GM19328 (cell line): ENCODE results near the gene GNB1.

Source experiments
- ATAC-seq: cut with Tn5 transposase; IDR thresholded peaks from one replicate; pipeline ENCODE4 v1.9.1; 2021; ENCODE audit warnings: mild to moderate bottlenecking, moderate library complexity; ENCODE audit not compliant: unreplicated experiment

The GNB1 gene

GRCh38 chr1:1786836-1787605, 103.9 kb downstream of the GNB1 start:
- no peak for ATAC-seq

GRCh38 chr1:1785666-1786065, 105.2 kb downstream of the GNB1 start:
- no peak for ATAC-seq

GRCh38 chr1:1784933-1785332, 106.0 kb downstream of the GNB1 start:
- no peak for ATAC-seq

DNA sequence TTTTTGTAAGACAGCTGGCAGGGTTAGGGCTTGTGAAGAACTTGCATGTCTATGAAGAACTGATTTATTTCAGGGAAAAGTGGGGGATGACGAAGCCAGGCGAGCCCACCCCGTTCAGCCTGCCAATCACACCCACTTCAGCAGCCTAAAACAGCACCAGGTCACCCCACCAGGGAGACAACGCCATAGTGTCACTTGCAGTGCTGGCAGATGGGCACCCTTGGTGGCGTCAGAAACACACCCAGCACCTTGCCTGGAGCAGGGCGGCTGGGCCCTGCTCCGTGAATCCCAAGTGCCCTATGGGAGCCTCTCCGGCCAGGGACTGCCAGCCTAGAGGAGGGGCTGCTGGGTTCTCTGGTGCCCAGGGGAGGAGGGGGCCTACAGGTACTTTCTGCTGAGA, 107.6 kb downstream of the GNB1 start:
- no peak for ATAC-seq

DNA sequence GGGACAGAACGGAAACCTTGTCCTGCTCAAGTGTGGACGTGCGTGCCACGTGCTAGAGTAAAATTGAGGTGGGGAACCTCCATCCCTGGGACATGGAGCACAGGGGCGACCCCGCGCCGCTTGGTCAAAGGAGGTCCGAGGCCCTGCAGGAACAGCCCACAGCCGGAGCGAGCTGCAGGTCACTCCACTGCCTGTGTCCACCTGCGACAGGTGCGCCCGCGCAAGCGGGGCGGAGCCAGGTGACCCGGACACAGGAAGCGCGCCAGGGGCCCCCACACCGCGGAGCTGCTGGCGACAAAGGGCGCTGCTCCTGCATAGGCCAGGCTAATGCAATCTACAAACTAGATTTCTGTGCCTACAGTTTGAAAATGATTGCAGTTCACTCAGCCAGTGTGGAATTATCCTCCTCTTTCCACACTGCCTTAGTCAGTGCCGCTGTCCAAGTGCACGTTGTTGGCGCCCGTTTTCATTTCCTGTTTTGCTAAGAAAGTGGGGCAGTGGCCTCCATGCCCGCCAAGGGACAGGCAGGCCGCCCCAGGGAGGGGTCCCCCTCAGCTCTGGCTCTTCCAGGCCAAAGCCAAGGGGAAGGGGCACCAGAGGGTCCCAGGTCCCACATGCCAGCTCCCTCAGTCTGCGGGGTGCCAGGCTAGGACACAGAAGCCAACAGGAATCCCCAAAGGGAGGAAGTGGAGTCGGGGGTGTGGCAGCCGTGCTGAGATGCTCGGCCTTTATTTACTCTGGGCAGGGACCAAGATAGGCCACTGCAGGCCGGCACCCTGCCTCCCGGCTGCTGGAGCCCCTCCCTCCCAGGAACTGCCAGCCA, 108.3 kb downstream of the GNB1 start:
- ATAC-seq = no peak

DNA sequence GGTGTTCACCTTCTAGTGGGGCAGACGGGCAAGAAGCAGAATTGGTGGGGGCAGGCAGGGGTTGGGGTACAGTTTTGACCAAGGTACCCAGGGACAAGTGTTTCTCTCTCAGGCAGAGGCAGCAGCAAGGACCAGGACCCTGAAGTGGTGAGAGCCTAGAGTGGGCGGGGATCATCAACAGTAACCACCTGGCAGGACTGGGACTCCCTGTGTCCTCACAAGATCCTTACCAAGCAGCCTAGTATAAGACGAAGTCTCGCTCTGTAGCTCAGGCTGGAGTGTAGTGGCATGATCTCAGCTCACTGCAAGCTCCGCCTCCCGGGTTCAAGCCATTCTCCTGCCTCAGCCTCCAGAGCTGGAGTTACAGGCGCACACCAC, 109.4 kb downstream of the GNB1 start:
- ATAC-seq = no peak

GRCh38 chr1:1780598-1781525, 110.0 kb downstream of the GNB1 start:
- ATAC-seq = no peak

GRCh38 chr1:1779691-1780597, 110.9 kb downstream of the GNB1 start:
- ATAC-seq = no peak

- ATAC-seq = no peak
Observed at GRCh38 chr1:1779320-1779675, 111.6 kb downstream of the GNB1 start.

DNA sequence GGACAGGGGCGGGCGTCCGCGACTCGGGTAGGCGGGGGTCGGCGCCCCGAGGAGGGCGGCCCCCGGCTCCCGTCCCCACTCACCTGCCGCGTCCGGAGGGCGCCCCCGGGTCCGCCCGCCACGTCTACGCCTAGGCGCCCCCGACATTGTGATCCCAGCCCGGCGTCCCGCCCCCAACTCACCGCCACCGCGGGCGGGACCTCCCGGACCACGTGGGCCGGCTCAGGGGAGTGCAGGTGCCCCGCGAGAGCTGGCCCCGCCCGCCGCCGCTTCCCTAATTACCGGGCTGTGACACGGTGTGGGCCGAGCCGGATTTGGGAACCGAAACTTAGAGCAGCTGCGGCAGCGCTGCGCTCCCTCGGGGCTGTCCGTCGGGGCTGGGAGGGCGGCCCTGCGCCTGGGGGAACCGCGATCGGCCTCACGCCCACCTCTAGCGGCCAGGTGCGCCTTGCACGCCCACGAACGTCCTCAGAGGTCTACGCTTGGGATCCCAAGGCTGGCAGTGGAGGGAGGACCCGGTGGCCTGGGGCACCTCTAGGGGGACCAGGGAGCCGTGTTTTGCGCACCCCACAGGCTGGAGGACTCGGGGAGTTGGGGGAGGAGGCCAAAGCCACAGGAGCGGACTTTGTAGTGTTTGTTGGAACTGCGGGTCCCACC, 112.1 kb downstream of the GNB1 start:
- ATAC-seq = peak; percentile 56

GRCh38 chr1:1777950-1778662, 112.8 kb downstream of the GNB1 start, which contains the start of gene NADK:
NADK (minus strand) TSS chr1:1778470; CDS start chr1:1765406, 13,064 bp downstream.
- peak; percentile 42 for ATAC-seq

DNA sequence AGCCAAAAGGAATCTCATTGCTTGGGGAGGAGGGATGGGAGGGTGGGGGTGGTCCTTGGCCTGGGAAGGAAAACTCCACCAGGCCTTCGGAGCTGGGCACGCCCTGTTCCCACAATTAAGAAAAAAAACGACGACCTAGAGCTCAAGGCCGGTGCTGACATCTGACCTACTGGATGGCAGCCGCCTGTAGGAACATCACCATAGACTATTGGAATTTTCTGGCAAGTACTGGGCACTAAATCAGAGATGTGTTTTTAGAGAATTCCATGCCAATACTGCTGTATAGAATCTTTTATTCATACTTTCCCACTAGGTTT, 113.3 kb downstream of the GNB1 start:
- ATAC-seq = no peak

DNA sequence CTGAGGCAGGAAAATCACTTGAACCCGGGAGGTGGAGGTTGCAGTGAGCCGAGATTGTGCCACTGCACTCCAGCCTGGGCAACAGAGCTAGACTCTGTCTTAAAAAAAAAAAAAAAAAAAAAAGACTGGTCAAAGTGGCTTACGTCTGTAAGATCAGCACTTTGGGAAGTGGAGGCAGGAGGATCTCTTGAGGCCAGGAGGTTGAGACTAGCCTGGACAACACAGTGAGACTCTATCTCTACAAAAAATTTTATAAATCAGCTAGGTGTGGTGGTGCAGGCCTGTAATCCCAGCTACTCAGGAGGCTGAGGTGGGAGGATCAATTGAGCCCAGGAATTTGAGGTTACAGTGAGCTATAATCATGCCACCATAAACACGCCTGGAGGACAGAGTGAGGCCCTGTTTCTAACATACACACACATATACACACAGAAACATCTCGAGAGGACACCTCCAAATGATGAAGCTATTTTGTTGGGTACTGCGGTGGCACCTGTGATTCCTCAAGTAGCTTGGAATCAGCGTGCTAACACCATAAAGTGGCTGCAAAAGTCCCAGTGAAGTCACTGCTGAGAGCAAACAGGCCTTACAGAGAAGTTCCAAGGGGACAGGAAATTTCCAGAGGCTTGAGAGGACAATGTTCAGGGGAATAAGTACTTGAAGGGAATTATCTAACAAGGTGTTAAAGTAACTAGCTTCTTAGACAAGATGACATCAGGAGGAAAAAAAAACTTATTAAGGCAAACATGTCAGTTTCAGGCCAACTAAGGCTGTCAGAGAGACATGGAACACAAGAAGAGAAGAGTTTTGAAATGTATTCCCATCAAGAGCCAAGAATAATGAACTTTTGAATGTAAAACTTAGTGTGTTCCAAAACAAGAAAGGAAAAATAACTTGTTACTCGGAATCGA, 114.0 kb downstream of the GNB1 start:
- ATAC-seq = no peak

- no peak for ATAC-seq
Observed at GRCh38 chr1:1775327-1776226, 115.3 kb downstream of the GNB1 start.

DNA sequence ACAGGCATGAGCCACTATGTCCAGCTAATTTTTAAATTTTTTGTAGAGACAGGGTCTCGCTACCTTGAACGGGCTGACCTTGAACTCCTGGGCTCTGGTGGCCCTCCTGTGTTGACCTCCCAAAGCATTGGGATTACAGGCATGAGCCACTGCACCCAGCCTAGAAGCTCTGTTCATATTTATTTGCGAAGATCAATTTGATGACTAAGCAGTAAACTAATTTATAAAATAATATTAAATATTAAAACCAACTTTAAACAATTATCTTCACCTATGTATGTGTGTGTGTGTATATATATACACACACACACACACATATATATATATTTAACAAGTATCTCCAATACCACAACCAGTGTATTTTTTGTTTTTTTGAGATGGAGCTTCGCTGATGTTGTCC, 117.0 kb downstream of the GNB1 start:
- ATAC-seq = no peak

- ATAC-seq = no peak
Observed at GRCh38 chr1:1771096-1771495, 119.8 kb downstream of the GNB1 start.

GRCh38 chr1:1770102-1770501, 120.8 kb downstream of the GNB1 start:
- ATAC-seq = no peak
